MM.1S (cell line): ENCODE results near the gene OR5K2.

Source experiments
- CTCF ChIP-seq: fragments of 300-600 bp; sonication (generic); IDR thresholded peaks from 2 replicates; pipeline ENCODE4 v1.5.1; 2016; ENCODE audit warnings: antibody characterized with exemption, low read length, mixed read lengths
- EZH2 ChIP-seq: fragments of 300-600 bp; sonication (generic); optimal IDR thresholded peaks from 2 replicates; pipeline ENCODE3; 2017; ENCODE audit warnings: low read depth, mild to moderate bottlenecking, antibody characterized with exemption, low read length, mixed read lengths

GRCh38 chr3:98521897-98522543, 24.5 kb downstream of the OR5K2 start:
- TF ChIP-seq CTCF (no peak), EZH2 (no peak)
